DND-41 (cell line): Measurements from ENCODE around the gene LARP1.

ENCODE experiments used
- ATAC-seq: fragments of 200-7000 bp; cut with Tn5 transposase; 3 replicates; pipeline ENCODE4 v1.9.1; 2021; ENCODE audit warnings: low read depth; ENCODE audit not compliant: insufficient read depth
- DNase-seq: peaks from one replicate; pipeline ENCODE4 v3.0.0-alpha.2; 2020
- H2AFZ ChIP-seq: 2 replicates; pipeline ENCODE4 v1.6.0; 2012; ENCODE audit warnings: low read depth, low read length
- H3K27ac ChIP-seq: 2 replicates; pipeline ENCODE4 v1.5.1; 2012; ENCODE audit warnings: low read length, inconsistent platforms
- H3K27me3 ChIP-seq: fragments of 200-600 bp; sonication (generic); 2 replicates; pipeline ENCODE4 v1.6.0; 2012; ENCODE audit warnings: low read length, mild to moderate bottlenecking, inconsistent platforms; ENCODE audit not compliant: insufficient read depth, poor library complexity
- H3K36me3 ChIP-seq: 2 replicates; pipeline ENCODE4 v1.5.1; 2012; ENCODE audit warnings: low read length, inconsistent platforms; ENCODE audit not compliant: insufficient read depth
- H3K4me1 ChIP-seq: 2 replicates; pipeline ENCODE4 v1.5.1; 2012; ENCODE audit warnings: mild to moderate bottlenecking, low read length; ENCODE audit not compliant: insufficient read depth
- H3K4me2 ChIP-seq: 2 replicates; pipeline ENCODE4 v1.6.0; 2012; ENCODE audit warnings: mild to moderate bottlenecking, moderate library complexity, low read length, inconsistent platforms; ENCODE audit not compliant: insufficient read depth
- H3K4me3 ChIP-seq, 2 experiments: fragments of 200-600 bp in 1 of 2; shearing (Covaris generic) in 1 of 2; 2 replicates each; pipeline ENCODE4 v1.5.1; 2012 to 2016; ENCODE audit warnings: inconsistent platforms in 2 of 2, low read length in 2 of 2, mild to moderate bottlenecking in 2 of 2, low read depth in 1 of 2, moderate library complexity in 1 of 2
- H3K79me2 ChIP-seq: 2 replicates; pipeline ENCODE4 v1.6.0; 2012; ENCODE audit warnings: low read length, inconsistent platforms; ENCODE audit not compliant: insufficient read depth
- H3K9ac ChIP-seq: 2 replicates; pipeline ENCODE4 v1.6.0; 2012; ENCODE audit warnings: low read depth, mild to moderate bottlenecking, inconsistent platforms, low read length, moderate library complexity
- H3K9me3 ChIP-seq: 2 replicates; pipeline ENCODE4 v1.5.1; 2012; ENCODE audit warnings: low read length, moderate library complexity, mild to moderate bottlenecking, inconsistent platforms; ENCODE audit not compliant: insufficient read depth, severe bottlenecking
- H4K20me1 ChIP-seq: 2 replicates; pipeline ENCODE4 v1.6.0; 2012; ENCODE audit warnings: low read length; ENCODE audit not compliant: insufficient read depth
- CTCF ChIP-seq: IDR thresholded peaks from 2 replicates; pipeline ENCODE4 v1.5.1; 2012; ENCODE audit warnings: borderline replicate concordance, low read length, moderate library complexity, mild to moderate bottlenecking; ENCODE audit not compliant: poor library complexity, severe bottlenecking; ENCODE audit errors: extremely low read depth
- EZH2 ChIP-seq: IDR thresholded peaks from 3 replicates; pipeline ENCODE4 v1.6.1; 2012; ENCODE audit warnings: borderline replicate concordance, low read depth, mild to moderate bottlenecking, moderate library complexity, low read length, inconsistent platforms; ENCODE audit not compliant: severe bottlenecking

Gene LARP1

GRCh38 chr5:154842689-154843530, 87.7 kb downstream of the LARP1 start:
- no peak for ATAC-seq
- Histone ChIP-seq H3K36me3 (no peaks in the 10 kb centered on the region), H3K79me2 (no peaks in the 10 kb centered on the region), H3K9ac (no peak overlapping the region), H3K27ac (no peak overlapping the region), H3K4me2 (no peak overlapping the region), H3K9me3 (no peaks in the 10 kb centered on the region), H3K4me3 (no peak overlapping the region), H2AFZ (no peak overlapping the region), H3K27me3 (no peaks in the 10 kb centered on the region), H4K20me1 (no peaks in the 10 kb centered on the region), H3K4me1 (no peaks in the 10 kb centered on the region)
- DNase-seq, result no peak
- TF ChIP-seq EZH2 (no peak), CTCF (no peak)

- H3K36me3 ChIP-seq, result no peaks in the 10 kb centered on the region
- no peaks in the 10 kb centered on the region for H3K27me3 ChIP-seq
- no peak for TF ChIP-seq CTCF
- no peak for TF ChIP-seq EZH2
- no peak overlapping the region for H3K27ac ChIP-seq
- H4K20me1 ChIP-seq, result no peaks in the 10 kb centered on the region
- H3K79me2 ChIP-seq, result no peaks in the 10 kb centered on the region
- no peak overlapping the region for H3K4me2 ChIP-seq
- H3K4me1 ChIP-seq, result no peaks in the 10 kb centered on the region
- ATAC-seq (no peak), DNase-seq (no peak)
- H3K4me3 ChIP-seq, result no peak overlapping the region
- H2AFZ ChIP-seq, result no peak overlapping the region
- no peak overlapping the region for H3K9ac ChIP-seq
- no peaks in the 10 kb centered on the region for H3K9me3 ChIP-seq
Measured at GRCh38 chr5:154844809-154845208, 89.6 kb downstream of the LARP1 start.

GRCh38 chr5:154849264-154849785, 94.1 kb downstream of the LARP1 start:
- ATAC-seq (no peak), DNase-seq (no peak)
- Histone ChIP-seq H3K27ac (no peak overlapping the region), H3K4me2 (no peak overlapping the region), H3K9ac (no peak overlapping the region), H3K4me1 (no peaks in the 10 kb centered on the region), H3K27me3 (no peaks in the 10 kb centered on the region), H3K9me3 (no peaks in the 10 kb centered on the region), H3K36me3 (no peaks in the 10 kb centered on the region), H3K79me2 (no peaks in the 10 kb centered on the region), H3K4me3 (no peak overlapping the region), H4K20me1 (no peaks in the 10 kb centered on the region), H2AFZ (no peak overlapping the region)
- no peak for TF ChIP-seq CTCF
- TF ChIP-seq EZH2, result no peak
